GM12801 (cell line): Measurements from ENCODE around the gene ZCCHC10.

Experiments
- CTCF ChIP-seq: IDR thresholded peaks from one replicate; pipeline ENCODE4 v1.5.1; 2011; ENCODE audit warnings: control low read depth; ENCODE audit not compliant: insufficient read length; ENCODE audit errors: extremely low read depth

The ZCCHC10 gene

GRCh38 chr5:133059621-133060020, 33.3 kb upstream of the ZCCHC10 start:
- TF ChIP-seq CTCF = no peak

- no peak for TF ChIP-seq CTCF
These were observed 30.5 kb upstream of the ZCCHC10 start for GRCh38 chr5:133056891-133057290.

GRCh38 chr5:133054697-133055471, 28.5 kb upstream of the ZCCHC10 start:
- TF ChIP-seq CTCF = no peak

GRCh38 chr5:133053448-133053847, 27.1 kb upstream of the ZCCHC10 start:
- no peak for TF ChIP-seq CTCF

- no peak for TF ChIP-seq CTCF
These were observed 26.2 kb upstream of the ZCCHC10 start for GRCh38 chr5:133052317-133053175.

- TF ChIP-seq CTCF = no peak
These were observed 25.4 kb upstream of the ZCCHC10 start, which contains the start of gene HSPA4 for GRCh38 chr5:133051542-133052316. TSS of gene HSPA4 (plus strand) at chr5:133052013. CDS start at chr5:133052251, 238 bp downstream.

GRCh38 chr5:133051061-133051541, 24.8 kb upstream of the ZCCHC10 start:
- no peak for TF ChIP-seq CTCF
